Measurements from ENCODE around the gene PRKCQ.

GRCh38 chr10:6390213-6390845 lies 189.7 kb downstream of the PRKCQ start:
- TF ChIP-seq, protein P1, sequence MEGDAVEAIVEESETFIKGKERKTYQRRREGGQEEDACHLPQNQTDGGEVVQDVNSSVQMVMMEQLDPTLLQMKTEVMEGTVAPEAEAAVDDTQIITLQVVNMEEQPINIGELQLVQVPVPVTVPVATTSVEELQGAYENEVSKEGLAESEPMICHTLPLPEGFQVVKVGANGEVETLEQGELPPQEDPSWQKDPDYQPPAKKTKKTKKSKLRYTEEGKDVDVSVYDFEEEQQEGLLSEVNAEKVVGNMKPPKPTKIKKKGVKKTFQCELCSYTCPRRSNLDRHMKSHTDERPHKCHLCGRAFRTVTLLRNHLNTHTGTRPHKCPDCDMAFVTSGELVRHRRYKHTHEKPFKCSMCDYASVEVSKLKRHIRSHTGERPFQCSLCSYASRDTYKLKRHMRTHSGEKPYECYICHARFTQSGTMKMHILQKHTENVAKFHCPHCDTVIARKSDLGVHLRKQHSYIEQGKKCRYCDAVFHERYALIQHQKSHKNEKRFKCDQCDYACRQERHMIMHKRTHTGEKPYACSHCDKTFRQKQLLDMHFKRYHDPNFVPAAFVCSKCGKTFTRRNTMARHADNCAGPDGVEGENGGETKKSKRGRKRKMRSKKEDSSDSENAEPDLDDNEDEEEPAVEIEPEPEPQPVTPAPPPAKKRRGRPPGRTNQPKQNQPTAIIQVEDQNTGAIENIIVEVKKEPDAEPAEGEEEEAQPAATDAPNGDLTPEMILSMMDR (conservative IDR thresholded peaks at IDR 0.05) = no peak
- no peak for TF ChIP-seq EZH2 (IDR thresholded peaks at IDR 0.05; ENCODE audit: low read depth)
